H9 (cell line): ENCODE measurements around the gene FRYL. TPM values are rescaled to one million over a fixed set of nuclear protein-coding genes. Genes with fewer than 3 reads are reported as not detected.

ENCODE experiments used
- DNase-seq: peaks from one replicate; pipeline ENCODE4 v3.0.0-alpha.2; 2017
- H2AFZ ChIP-seq: one replicate; pipeline ENCODE4 v1.6.1; 2013; ENCODE audit warnings: mild to moderate bottlenecking, low read length, control low read depth, moderate library complexity
- H2AK5ac ChIP-seq: 2 replicates; pipeline ENCODE4 v1.6.1; 2013; ENCODE audit warnings: low read length, control low read depth, mixed read lengths; ENCODE audit not compliant: insufficient read length
- H2BK120ac ChIP-seq: one replicate; pipeline ENCODE4 v1.6.1; 2013; ENCODE audit warnings: low read depth, mild to moderate bottlenecking, low read length, control low read depth, inconsistent platforms; ENCODE audit not compliant: poor library complexity, severe bottlenecking
- H2BK12ac ChIP-seq: 2 replicates; pipeline ENCODE4 v1.6.1; 2013; ENCODE audit warnings: low read length, control low read depth, mixed read lengths, low read depth; ENCODE audit not compliant: insufficient read length
- H2BK15ac ChIP-seq: 2 replicates; pipeline ENCODE4 v1.6.1; 2013; ENCODE audit warnings: low read depth, low read length, control low read depth
- H2BK20ac ChIP-seq: one replicate; pipeline ENCODE4 v1.6.1; 2013; ENCODE audit warnings: low read depth, mild to moderate bottlenecking, low read length, control low read depth, inconsistent platforms; ENCODE audit not compliant: poor library complexity, severe bottlenecking
- H2BK5ac ChIP-seq: 2 replicates; pipeline ENCODE4 v1.6.1; 2013; ENCODE audit warnings: low read length, control low read depth, mixed read lengths; ENCODE audit not compliant: insufficient read length
- H3K14ac ChIP-seq: 2 replicates; pipeline ENCODE4 v1.6.1; 2013; ENCODE audit warnings: low read length, control low read depth; ENCODE audit not compliant: insufficient read depth
- H3K18ac ChIP-seq: 2 replicates; pipeline ENCODE4 v1.6.1; 2013; ENCODE audit warnings: low read depth, mild to moderate bottlenecking, mixed read lengths, low read length, control low read depth; ENCODE audit not compliant: insufficient read length
- H3K23ac ChIP-seq: 2 replicates; pipeline ENCODE4 v1.6.1; 2013; ENCODE audit warnings: low read length, control low read depth, mixed read lengths, low read depth; ENCODE audit not compliant: insufficient read length
- H3K23me2 ChIP-seq: 2 replicates; pipeline ENCODE4 v1.6.1; 2013; ENCODE audit warnings: low read depth, mild to moderate bottlenecking, mixed read lengths, low read length, control low read depth; ENCODE audit not compliant: insufficient read length, poor library complexity, severe bottlenecking
- H3K27ac ChIP-seq: 2 replicates; pipeline ENCODE4 v1.5.1; 2013; ENCODE audit warnings: low read length, control low read depth, mixed read lengths, low read depth; ENCODE audit not compliant: insufficient read length
- H3K27me3 ChIP-seq: 2 replicates; pipeline ENCODE4 v1.6.1; 2013; ENCODE audit warnings: low read length, control low read depth, inconsistent platforms; ENCODE audit not compliant: insufficient read depth
- H3K4ac ChIP-seq: 2 replicates; pipeline ENCODE4 v1.6.1; 2013; ENCODE audit warnings: low read depth, mild to moderate bottlenecking, control low read depth, inconsistent platforms, low read length, moderate library complexity
- H3K4me1 ChIP-seq: 2 replicates; pipeline ENCODE4 v1.6.1; 2013; ENCODE audit warnings: low read length, control low read depth, inconsistent platforms; ENCODE audit not compliant: insufficient read depth
- H3K4me2 ChIP-seq: 2 replicates; pipeline ENCODE4 v1.6.1; 2013; ENCODE audit warnings: low read length, control low read depth, mixed read lengths; ENCODE audit not compliant: insufficient read length, insufficient read depth
- H3K56ac ChIP-seq: 2 replicates; pipeline ENCODE4 v1.6.1; 2013; ENCODE audit warnings: low read depth, mild to moderate bottlenecking, mixed read lengths, low read length, control low read depth; ENCODE audit not compliant: insufficient read length
- H3K79me1 ChIP-seq: 2 replicates; pipeline ENCODE4 v1.6.1; 2013; ENCODE audit warnings: low read depth, mild to moderate bottlenecking, moderate library complexity, low read length, control low read depth, inconsistent platforms; ENCODE audit not compliant: insufficient read depth, poor library complexity, severe bottlenecking
- H3K79me2 ChIP-seq: 2 replicates; pipeline ENCODE4 v1.6.1; 2013; ENCODE audit warnings: low read length, control low read depth, inconsistent platforms; ENCODE audit not compliant: insufficient read depth
- H3K9ac ChIP-seq: 2 replicates; pipeline ENCODE4 v1.6.1; 2013; ENCODE audit warnings: low read length, control low read depth, mixed read lengths; ENCODE audit not compliant: insufficient read length; ENCODE audit errors: extremely low read depth
- H3K9me3 ChIP-seq: one replicate; pipeline ENCODE4 v1.6.1; 2013; ENCODE audit warnings: low read depth, low read length, inconsistent platforms; ENCODE audit not compliant: control insufficient read depth
- H3T11ph ChIP-seq: one replicate; pipeline ENCODE4 v1.6.1; 2013; ENCODE audit warnings: mild to moderate bottlenecking, low read length, control low read depth, inconsistent platforms
- H4K20me1 ChIP-seq: one replicate; pipeline ENCODE4 v1.6.1; 2013; ENCODE audit not compliant: control insufficient read depth, insufficient read length, insufficient read depth
- H4K5ac ChIP-seq: 2 replicates; pipeline ENCODE4 v1.6.1; 2013; ENCODE audit warnings: low read depth, mild to moderate bottlenecking, mixed read lengths, low read length, control low read depth; ENCODE audit not compliant: insufficient read length
- H4K8ac ChIP-seq: replicated peaks from 2 replicates; pipeline ENCODE4 v1.6.1; 2013; ENCODE audit warnings: low read length, control low read depth, mixed read lengths, low read depth; ENCODE audit not compliant: insufficient read length
- H4K91ac ChIP-seq: 2 replicates; pipeline ENCODE4 v1.6.1; 2013; ENCODE audit warnings: low read depth, mild to moderate bottlenecking, moderate library complexity, mixed read lengths, low read length, control low read depth; ENCODE audit not compliant: insufficient read length
- H3K27ac Mint-ChIP-seq, 3 experiments: 2 replicates in 2 of 3; 3 replicates in 1 of 3; pipeline ENCODE4 v1.8.0; 2020 to 2021; ENCODE audit warnings: mixed read lengths in 3 of 3, mild to moderate bottlenecking in 1 of 3, moderate library complexity in 1 of 3
- H3K27me3 Mint-ChIP-seq: 2 replicates; pipeline ENCODE4 v1.8.0; 2021; ENCODE audit warnings: low read depth, mild to moderate bottlenecking, moderate library complexity, mixed read lengths
- H3K36me3 Mint-ChIP-seq, 3 experiments: 2 replicates in 2 of 3; 3 replicates in 1 of 3; pipeline ENCODE4 v1.8.0; 2020 to 2021; ENCODE audit warnings: low read depth in 3 of 3, mixed read lengths in 3 of 3; ENCODE audit not compliant: insufficient read depth in 1 of 3
- H3K4me1 Mint-ChIP-seq, 2 experiments: 2 replicates each; pipeline ENCODE4 v1.8.0; 2020; ENCODE audit warnings: mixed read lengths in 2 of 2
- H3K4me3 Mint-ChIP-seq, 2 experiments: 2 replicates in 1 of 2; 3 replicates in 1 of 2; pipeline ENCODE4 v1.8.0; 2020 to 2021; ENCODE audit warnings: mild to moderate bottlenecking in 2 of 2, mixed read lengths in 2 of 2, moderate library complexity in 1 of 2
- H3K9me3 Mint-ChIP-seq, 2 experiments: 2 replicates in 1 of 2; 3 replicates in 1 of 2; pipeline ENCODE4 v1.8.0; 2020; ENCODE audit warnings: mild to moderate bottlenecking in 2 of 2, mixed read lengths in 2 of 2, moderate library complexity in 1 of 2
- CTCF ChIP-seq: fragments of 200-600 bp; sonication (generic); conservative IDR thresholded peaks from 3 replicates; pipeline ENCODE4 v1.8.0; 2021; ENCODE audit warnings: antibody characterized with exemption, mild to moderate bottlenecking
- WGBS: extraction: QIAGEN DNeasy Blood & Tissue Kit; methylation state at CpG from one replicate; pipeline ENCODE4 v1.1.7; 2013; ENCODE audit warnings: missing lambda C conversion rate, low lambda C conversion rate, mixed read lengths; ENCODE audit not compliant: insufficient read length; ENCODE audit errors: extremely low coverage; 5-methylcytosine and 5-hydroxymethylcytosine counted together
- total RNA-seq: library from RNA; stranded (reverse); gene quantifications from 2 replicates; pipeline ENCODE4 v1.2.1, GENCODE V29; 2021

The FRYL gene
- total RNA-seq, 1 experiment from 2014 or later: 31.5 TPM

GRCh38 chr4:48799157-48799556 is 19.1 kb upstream of the FRYL start:
- H3K4me2 ChIP-seq: no peak overlapping the region
- H3K4me3 Mint-ChIP-seq: no peak overlapping the region
- H3T11ph ChIP-seq: no peak overlapping the region
- H3K27ac Mint-ChIP-seq: no peak overlapping the region; a peak in 1 of 7 replicates
- no peaks in the 10 kb centered on the region for H3K9me3 ChIP-seq
- H3K9me3 Mint-ChIP-seq: no peaks in the 10 kb centered on the region
- H2BK12ac ChIP-seq: no peak overlapping the region
- H3K4ac ChIP-seq: no peak overlapping the region
- no peaks in the 10 kb centered on the region for H3K27me3 Mint-ChIP-seq
- no peak overlapping the region for H2BK15ac ChIP-seq
- no peak overlapping the region for H3K9ac ChIP-seq
- H2BK20ac ChIP-seq: no peak overlapping the region
- no peaks in the 10 kb centered on the region for H3K36me3 Mint-ChIP-seq
- H3K27ac ChIP-seq: no peak overlapping the region
- peaks cover 16 to 18% of the 10 kb centered on the region in 2 experiments for H3K4me1 Mint-ChIP-seq
- no peaks in the 10 kb centered on the region for H3K79me2 ChIP-seq
- no peak overlapping the region for H2BK5ac ChIP-seq
- peaks cover 4% of the 10 kb centered on the region; the same call in 1 of the 2 replicates for H3K4me1 ChIP-seq
- H4K5ac ChIP-seq: no peak overlapping the region
- no peak overlapping the region for H4K8ac ChIP-seq
- H3K23me2 ChIP-seq: no peaks in the 10 kb centered on the region
- no peak for TF ChIP-seq CTCF
- H4K91ac ChIP-seq: no peak overlapping the region
- H4K20me1 ChIP-seq: no peaks in the 10 kb centered on the region
- H3K18ac ChIP-seq: no peak overlapping the region
- no peak overlapping the region for H2AK5ac ChIP-seq
- no peaks in the 10 kb centered on the region for H3K79me1 ChIP-seq
- WGBS: no CpG with 5 or more reads among the region's 2 CpGs
- DNase-seq: no peak
- no peak overlapping the region for H2BK120ac ChIP-seq
- no peak overlapping the region for H3K23ac ChIP-seq
- H3K56ac ChIP-seq: no peak overlapping the region
- H3K27me3 ChIP-seq: no peaks in the 10 kb centered on the region
- no peak overlapping the region for H3K14ac ChIP-seq
- H2AFZ ChIP-seq: no peak overlapping the region
